Right cardiac atrium (tissue), 5 donors: Measurements from ENCODE around the gene P2RY12. TPM values are rescaled to one million over a fixed set of nuclear protein-coding genes. Genes with fewer than 3 reads are reported as not detected.

ENCODE experiments used
- ATAC-seq, 2 donors: fragments of 200-7000 bp; cut with Tn5 transposase; one replicate each; pipeline versions ENCODE4 v1.8.0 to v1.9.1; 2020; ENCODE audit warnings: moderate library complexity in 2 of 2, mild to moderate bottlenecking in 1 of 2
- DNase-seq, 3 donors: peaks; one replicate each; pipeline ENCODE4 v3.0.0-alpha.2; 2020
- H3K27ac ChIP-seq: one replicate; pipeline ENCODE4 v1.5.1; 2013; ENCODE audit warnings: mild to moderate bottlenecking, low read length, control low read depth, moderate library complexity
- H3K27me3 ChIP-seq: one replicate; pipeline ENCODE4 v1.6.1; 2013; ENCODE audit not compliant: control insufficient read depth, insufficient read depth
- H3K4me1 ChIP-seq: one replicate; pipeline ENCODE4 v1.6.1; 2013; ENCODE audit warnings: low read length; ENCODE audit not compliant: control insufficient read depth, insufficient read depth
- H3K4me3 ChIP-seq: one replicate; pipeline ENCODE4 v1.5.1; 2013; ENCODE audit warnings: low read length, control low read depth
- H3K9me3 ChIP-seq: one replicate; pipeline ENCODE4 v1.6.1; 2013; ENCODE audit warnings: low read length; ENCODE audit not compliant: control insufficient read depth
- WGBS: extraction: QIAGEN DNeasy Blood & Tissue Kit; methylation state at CpG from one replicate; pipeline ENCODE4 v1.1.7; 2013; 5-methylcytosine and 5-hydroxymethylcytosine counted together
- intact Hi-C, 4 donors: fragments of 100-400 bp; cut with DNase I; formaldehyde crosslinking; loops; one replicate each; pipeline versions ENCODE4 v1.11.0 to v1.14.0; 2022 to 2023
- long read RNA-seq, 4 donors: library from polyadenylated mRNA; unstranded; transcript quantifications; one replicate each; pipeline ENCODE4 v2.0.0, GENCODE V29; 2020 to 2021
- polyA plus RNA-seq: library from polyadenylated mRNA; stranded (reverse); fragments of 200-250 nt; gene quantifications from one replicate; pipeline ENCODE4 v1.2.3, GENCODE V29; 2013
- total RNA-seq, 4 donors: library from RNA; stranded (reverse); fragmentation: NEBNext Ultra II Directional; extraction: Animal tissue kit (Norgen Biotek cat#: 25700); gene quantifications; one replicate each; pipeline ENCODE4 v1.2.1, GENCODE V29; 2021
- donor health status: healthy with polysubstance abuse.
- donor health status: DM: no; HTN: yes; CAD: no.
- donor health status: DM: no; HTN: no; CAD: no.
- donor health status: DM: no; HTN: yes; CAD: no; lungs with severe emphysema.
- donor health status: DM: yes; HTN: yes; CAD: no.

P2RY12 gene
- 1 to 10 TPM; 1.3 to 4.0 (median 1.4) TPM for total RNA-seq
- polyA plus RNA-seq, result 1.2 TPM
- long read RNA-seq, donor 1, partial matches to known transcripts, result 0 of 3 reads
- long read RNA-seq, donor 1, other reads (novel, unspliced or antisense), result 0 of 3 reads
- long read RNA-seq, donor 2, result 0 reads
- long read RNA-seq, donor 3, result 0 reads
- long read RNA-seq, donor 4, result 0 reads

DNA sequence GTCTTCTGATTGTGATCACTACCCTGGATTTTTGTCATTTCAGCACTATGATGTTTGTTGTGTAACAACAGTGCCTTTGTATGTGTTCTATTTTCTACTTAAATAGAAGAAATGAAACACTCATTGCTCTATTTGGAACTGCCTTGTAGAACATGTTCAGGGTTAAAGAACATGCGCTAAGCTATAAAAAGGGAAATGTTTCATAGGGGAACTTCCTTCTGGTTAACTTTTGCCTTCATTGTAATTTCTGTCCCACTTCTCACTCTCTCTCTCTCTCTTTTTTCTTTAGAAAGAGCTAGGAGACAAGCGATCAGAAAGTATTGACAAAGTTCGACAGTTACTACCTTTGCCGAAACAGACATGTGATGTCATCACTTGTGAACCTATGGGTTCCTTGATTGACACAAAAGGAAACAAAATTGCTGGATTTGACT is at the start of gene P2RY12:
P2RY12 (minus strand) TSS at position 13 of the 434 bp plus-strand sequence. CDS start 45,908 bp downstream, outside the sequence.
- Histone ChIP-seq H3K4me3 (peak within 1 kb of the TSS; percentile 49), H3K27ac (no peak within 1 kb of the TSS), H3K9me3 (no peaks in the 10 kb centered on the region), H3K27me3 (no peaks in the 10 kb centered on the region), H3K4me1 (no peaks in the 10 kb centered on the region)
- intact Hi-C loops, result no loop called here
- peak; percentile 37 to 74 for ATAC-seq
- 75% methylated on average over 4 of the region's 4 CpGs for WGBS
- DNase-seq, result no peak

DNA sequence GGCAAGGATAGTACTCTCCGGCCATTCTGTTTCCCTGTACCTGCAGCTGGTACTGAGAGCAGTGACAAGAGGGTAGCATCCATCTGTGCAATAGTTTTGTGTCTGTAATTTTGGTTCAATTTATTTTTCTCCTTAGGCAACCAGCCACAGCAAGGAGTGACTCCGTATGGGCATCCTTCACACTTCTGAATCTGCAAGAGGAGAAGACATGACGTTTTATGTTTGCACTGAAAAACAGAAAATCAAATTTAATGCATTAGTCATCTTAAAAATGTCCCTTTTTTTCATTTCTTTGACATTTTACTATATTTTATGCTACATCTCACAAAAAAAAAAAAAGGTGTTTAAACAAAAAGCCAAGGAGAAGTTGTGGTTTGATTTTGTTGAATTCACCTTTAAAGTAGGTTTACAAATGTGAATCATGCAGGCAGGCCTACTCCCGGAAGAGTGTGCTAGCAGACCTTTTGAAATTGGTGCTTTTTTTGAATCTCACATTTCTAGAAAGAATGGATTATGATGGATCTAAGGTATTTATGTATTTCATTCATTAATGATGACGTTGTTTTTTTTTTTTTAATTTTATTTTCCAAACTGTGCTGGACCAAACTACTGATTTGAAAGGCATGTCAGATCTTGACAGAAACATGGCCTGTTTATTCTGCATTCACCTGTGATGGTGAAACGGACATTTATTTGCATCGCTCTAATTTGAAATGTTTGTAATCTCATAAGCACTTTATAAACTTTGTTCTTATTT is 48.2 kb upstream of the P2RY12 start:
- no peak overlapping the region for H3K27ac ChIP-seq
- H3K4me1 ChIP-seq, result peaks cover 1% of the 10 kb centered on the region
- no peaks in the 10 kb centered on the region for H3K9me3 ChIP-seq
- H3K27me3 ChIP-seq, result no peaks in the 10 kb centered on the region
- H3K4me3 ChIP-seq, result no peak overlapping the region
- no peak for ATAC-seq
- no peak for DNase-seq
- WGBS, result 91% methylated on average over 7 of the region's 7 CpGs
- intact Hi-C loops, result loop anchor here in 1 of 4 donors (10.0 kb wide), 1 partner anchor 482 kb away; no protein-coding TSS in a partner anchor

DNA sequence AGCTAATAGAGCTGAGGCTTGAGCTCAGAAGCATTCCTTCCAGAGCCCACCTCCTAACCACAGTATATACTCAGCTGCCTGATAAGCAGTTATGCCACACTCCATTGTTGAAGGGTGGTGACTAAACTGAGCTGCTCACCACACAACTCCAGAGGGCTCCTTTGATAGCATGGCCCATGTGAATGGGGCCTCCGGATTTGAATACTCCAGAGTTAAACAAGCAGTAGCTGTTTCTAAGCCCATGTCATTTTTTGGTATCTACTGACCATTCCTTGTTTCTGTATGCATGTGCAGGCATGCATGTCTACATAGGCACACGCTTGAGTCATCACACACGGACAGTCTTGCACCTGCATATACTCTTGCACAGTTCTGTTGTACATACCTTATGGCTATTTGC is 47.4 kb upstream of the P2RY12 start:
- H3K9me3 ChIP-seq, result no peaks in the 10 kb centered on the region
- DNase-seq (no peak), ATAC-seq (no peak)
- no peaks in the 10 kb centered on the region for H3K27me3 ChIP-seq
- H3K4me3 ChIP-seq, result no peak overlapping the region
- intact Hi-C loops, result loop anchor here in 1 of 4 donors (10.0 kb wide), 1 partner anchor 483 kb away; no protein-coding TSS in a partner anchor
- peaks cover 1% of the 10 kb centered on the region for H3K4me1 ChIP-seq
- no peak overlapping the region for H3K27ac ChIP-seq
- WGBS, result 92% methylated on average over 3 of the region's 3 CpGs

DNA sequence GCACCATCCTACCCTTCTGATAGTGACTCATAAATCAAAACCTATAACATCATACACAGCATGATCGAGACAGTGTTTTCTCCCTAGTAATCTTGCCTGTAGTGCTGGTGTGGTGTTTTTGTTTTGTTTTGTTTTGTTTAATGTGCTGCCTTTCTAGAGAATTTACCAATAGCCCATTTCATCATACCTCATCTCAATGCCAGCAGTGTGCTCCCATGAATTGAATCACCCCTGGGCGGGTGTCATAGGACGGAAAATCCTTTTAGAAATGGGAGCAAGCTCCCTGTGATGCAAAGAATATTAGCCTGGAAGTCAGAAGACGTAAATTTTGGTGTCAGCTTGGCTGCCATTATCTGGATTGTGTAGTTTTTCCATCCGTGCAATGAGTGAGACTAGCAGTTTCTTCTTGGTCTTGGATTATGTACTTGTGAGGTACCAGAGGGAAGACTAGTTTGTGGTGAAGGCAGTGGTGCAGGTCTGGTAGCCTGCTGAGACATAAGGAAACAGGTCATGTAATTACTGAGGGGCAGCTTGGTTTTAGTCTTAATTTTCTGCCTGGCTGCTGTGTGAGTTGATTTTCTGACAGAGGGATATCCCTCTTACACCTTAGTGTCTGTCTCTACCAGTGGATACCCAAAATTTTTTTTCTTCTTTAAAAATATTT is 46.4 kb upstream of the P2RY12 start:
- 87% methylated on average over 5 of the region's 5 CpGs for WGBS
- Histone ChIP-seq H3K4me1 (peaks cover 1% of the 10 kb centered on the region), H3K4me3 (no peak overlapping the region), H3K27me3 (peaks cover 3% of the 10 kb centered on the region), H3K27ac (no peak overlapping the region), H3K9me3 (no peaks in the 10 kb centered on the region)
- ATAC-seq (no peak), DNase-seq (no peak)
- intact Hi-C loops, result loop anchor here in 1 of 4 donors (10.0 kb wide), 1 partner anchor 484 kb away; no protein-coding TSS in a partner anchor

DNA sequence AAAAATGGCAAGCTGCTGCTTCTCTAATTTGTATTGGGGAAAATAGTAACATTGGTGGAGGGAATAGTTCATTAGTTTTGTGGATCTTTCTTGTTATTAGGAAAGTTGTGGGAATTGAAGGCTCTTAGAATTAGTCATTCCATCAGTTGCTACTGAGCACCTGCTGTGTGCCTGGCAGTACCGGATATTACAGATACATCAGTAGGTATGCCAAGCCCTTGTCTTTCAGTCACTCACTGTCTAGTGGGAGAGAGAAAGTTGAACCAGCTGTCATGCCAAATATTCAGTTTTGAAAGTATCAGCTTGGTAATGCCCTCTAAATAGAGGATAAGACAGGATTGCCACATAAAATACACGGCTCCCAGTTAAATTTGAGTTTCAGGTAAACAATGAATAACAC is 43.8 kb upstream of the P2RY12 start:
- no peak overlapping the region for H3K4me3 ChIP-seq
- peaks cover 1% of the 10 kb centered on the region for H3K4me1 ChIP-seq
- 79% methylated on average over 2 of the region's 2 CpGs for WGBS
- no peak overlapping the region for H3K27ac ChIP-seq
- no peak for ATAC-seq
- peaks cover 3% of the 10 kb centered on the region for H3K27me3 ChIP-seq
- DNase-seq, result no peak
- H3K9me3 ChIP-seq, result no peaks in the 10 kb centered on the region
- intact Hi-C loops, result no loop called here

DNA sequence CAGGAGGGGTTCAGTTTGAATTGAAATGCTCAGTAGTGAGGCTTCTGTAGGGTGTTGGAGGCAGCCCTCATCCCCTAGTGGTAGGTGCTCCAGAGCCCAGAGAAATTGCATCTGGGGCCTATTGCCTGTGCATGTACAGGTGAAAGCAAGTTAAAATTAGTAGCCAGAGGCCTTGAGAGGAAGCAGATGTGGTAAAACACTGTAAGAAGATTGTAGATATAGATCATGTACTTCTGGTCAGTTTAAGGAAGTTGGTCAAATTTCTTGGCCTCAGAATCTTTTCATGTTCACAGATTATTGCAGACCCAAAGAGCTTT is 41.7 kb upstream of the P2RY12 start:
- DNase-seq, result no peak
- peaks cover 1% of the 10 kb centered on the region for H3K4me1 ChIP-seq
- intact Hi-C loops, result no loop called here
- H3K27ac ChIP-seq, result no peak overlapping the region
- no peaks in the 10 kb centered on the region for H3K9me3 ChIP-seq
- no peak overlapping the region for H3K4me3 ChIP-seq
- peaks cover 3% of the 10 kb centered on the region for H3K27me3 ChIP-seq
- no peak for ATAC-seq

DNA sequence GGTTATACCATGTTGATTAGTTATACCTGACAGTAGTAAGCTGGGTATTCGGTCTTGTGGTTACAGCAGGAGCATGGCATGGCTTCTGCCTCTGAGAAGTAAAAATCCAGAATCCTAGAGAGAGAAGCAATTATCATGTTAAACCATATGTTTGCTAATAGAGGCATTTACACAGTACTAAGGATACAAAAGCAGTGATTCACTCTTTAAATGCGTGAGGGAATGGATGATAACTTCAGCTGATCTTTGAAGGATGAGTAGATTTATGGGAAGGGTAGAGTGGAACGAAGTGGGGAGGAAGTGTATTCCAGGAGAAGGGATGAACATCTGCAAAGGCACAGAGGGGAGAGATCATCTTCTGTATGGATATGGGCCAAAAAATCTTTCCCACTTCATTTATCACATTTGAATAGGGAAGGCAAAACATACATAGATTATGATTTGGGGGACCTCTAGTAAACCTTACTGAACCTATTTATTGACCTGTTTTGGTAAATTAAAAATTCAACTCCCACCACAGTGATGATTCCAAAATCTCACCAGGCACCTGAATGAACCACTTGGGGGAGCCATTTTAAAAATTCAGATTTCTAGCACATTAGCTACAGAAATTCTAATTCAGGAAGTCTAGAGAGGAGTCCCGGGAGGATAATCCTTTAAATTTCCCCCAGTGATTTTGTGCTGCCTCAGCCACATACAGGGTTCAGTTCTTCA is 41.2 kb upstream of the P2RY12 start:
- intact Hi-C loops, result no loop called here
- no peak overlapping the region for H3K27ac ChIP-seq
- H3K9me3 ChIP-seq, result no peaks in the 10 kb centered on the region
- no peaks in the 10 kb centered on the region for H3K4me1 ChIP-seq
- ATAC-seq, result peak in 1 of 2 donors; percentile 31
- no peak for DNase-seq
- no peak overlapping the region for H3K4me3 ChIP-seq
- 74% methylated on average over 4 of the region's 4 CpGs for WGBS
- peaks cover 3% of the 10 kb centered on the region for H3K27me3 ChIP-seq

DNA sequence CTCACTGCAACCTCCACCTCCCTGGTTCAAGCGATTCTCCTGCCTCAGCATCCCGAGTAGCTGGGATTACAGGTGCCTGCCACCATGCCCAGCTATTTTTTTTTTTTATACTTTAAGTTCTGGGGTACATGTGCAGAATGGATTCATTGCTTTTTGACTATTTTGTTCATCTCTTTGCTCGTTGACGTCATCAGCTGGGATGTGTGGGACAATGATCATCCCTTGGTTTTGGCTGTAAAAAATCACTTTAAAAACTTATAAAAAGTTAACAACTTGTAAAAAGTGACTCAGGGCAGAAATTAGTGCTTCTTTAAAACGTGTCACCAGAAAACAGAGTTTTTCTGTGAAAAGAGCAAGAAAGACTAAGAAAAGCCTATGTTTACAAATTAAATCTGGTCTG is 38.5 kb upstream of the P2RY12 start:
- no peaks in the 10 kb centered on the region for H3K9me3 ChIP-seq
- H3K27me3 ChIP-seq, result peaks cover 3% of the 10 kb centered on the region
- WGBS, result 83% methylated on average over 5 of the region's 5 CpGs
- no peak overlapping the region for H3K4me3 ChIP-seq
- H3K4me1 ChIP-seq, result no peaks in the 10 kb centered on the region
- ATAC-seq (no peak), DNase-seq (no peak)
- intact Hi-C loops, result no loop called here
- H3K27ac ChIP-seq, result no peak overlapping the region

DNA sequence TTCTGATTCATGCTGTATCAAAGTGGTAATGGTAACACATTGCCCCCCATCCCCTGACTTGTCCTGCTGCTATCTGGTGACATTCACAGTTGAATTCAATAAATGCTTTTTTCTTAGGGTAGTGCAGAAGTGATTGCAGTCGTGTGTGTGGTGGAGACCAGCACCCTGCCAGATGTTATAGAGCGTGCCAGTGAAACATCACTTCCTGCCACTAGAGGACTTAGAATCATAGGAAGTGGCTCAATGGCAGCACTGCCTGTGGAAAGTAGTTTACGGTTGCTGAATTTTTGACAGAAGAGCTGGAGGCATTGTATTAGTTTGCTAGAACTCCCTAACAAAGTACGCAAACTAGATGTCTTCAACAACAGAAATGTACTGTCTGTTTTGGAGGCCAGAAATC is 37.4 kb upstream of the P2RY12 start:
- Histone ChIP-seq H3K9me3 (no peaks in the 10 kb centered on the region), H3K4me1 (no peaks in the 10 kb centered on the region), H3K27ac (no peak overlapping the region), H3K4me3 (no peak overlapping the region), H3K27me3 (peaks cover 3% of the 10 kb centered on the region)
- ATAC-seq (no peak), DNase-seq (no peak)
- intact Hi-C loops, result no loop called here
- WGBS, result 75% methylated on average over 4 of the region's 4 CpGs

DNA sequence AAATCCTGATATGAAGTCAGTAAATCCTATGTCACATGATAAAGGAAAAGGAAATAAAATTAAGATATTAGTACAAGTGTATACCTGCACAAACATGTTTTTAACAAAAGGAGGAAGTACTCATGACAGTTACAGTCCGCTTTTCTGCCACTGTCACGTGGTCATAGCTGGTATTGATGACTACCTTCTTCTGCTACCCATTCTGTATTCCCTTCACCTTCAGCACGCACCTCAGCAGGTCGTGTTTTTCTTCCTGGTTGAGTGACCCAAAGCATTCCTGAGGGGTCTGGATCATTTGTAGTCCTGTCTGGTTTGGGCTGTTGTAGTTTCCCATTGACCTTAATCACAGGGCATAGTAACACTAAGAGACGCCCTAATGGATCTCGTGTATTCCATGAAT is 35.3 kb upstream of the P2RY12 start:
- no peak overlapping the region for H3K4me3 ChIP-seq
- ATAC-seq (no peak), DNase-seq (no peak)
- no peaks in the 10 kb centered on the region for H3K27me3 ChIP-seq
- H3K9me3 ChIP-seq, result no peaks in the 10 kb centered on the region
- whole genome bisulfite sequencing, result 81% methylated on average over 6 of the region's 6 CpGs
- H3K4me1 ChIP-seq, result no peaks in the 10 kb centered on the region
- intact Hi-C loops, result no loop called here
- no peak overlapping the region for H3K27ac ChIP-seq

DNA sequence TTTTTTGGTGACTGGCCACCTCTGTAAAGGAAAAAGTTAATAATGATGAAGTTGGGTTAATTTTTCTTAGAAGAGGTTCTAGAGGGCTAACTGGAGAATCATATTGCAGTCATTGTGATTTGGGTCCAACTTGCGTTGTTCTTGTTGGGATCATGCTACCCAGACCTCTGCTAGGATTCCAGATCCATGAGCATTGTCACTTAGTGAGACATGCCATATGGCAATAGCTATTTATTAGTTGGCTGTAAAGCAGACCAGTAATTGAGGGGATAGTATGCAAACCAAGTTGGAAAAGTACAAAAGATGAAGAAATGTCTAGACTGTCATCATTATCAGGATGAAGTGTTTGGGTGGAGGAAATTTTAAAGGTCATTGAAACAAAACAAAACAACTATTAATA is 30.7 kb upstream of the P2RY12 start:
- no peaks in the 10 kb centered on the region for H3K27me3 ChIP-seq
- no peak overlapping the region for H3K27ac ChIP-seq
- WGBS, result 62% methylated on average over 1 of the region's 1 CpG
- intact Hi-C loops, result no loop called here
- no peak overlapping the region for H3K4me3 ChIP-seq
- no peaks in the 10 kb centered on the region for H3K4me1 ChIP-seq
- no peaks in the 10 kb centered on the region for H3K9me3 ChIP-seq
- ATAC-seq (no peak), DNase-seq (no peak)
